GM12878 (cell line): ENCODE results near the gene CCNC. TPM values are rescaled to one million over a fixed set of nuclear protein-coding genes. Genes with fewer than 3 reads are reported as not detected.
A peak's percentile ranks its signal among the peaks of the same experiment; 100 is the strongest.

Experiments
- ATAC-seq: fragments of 200-7000 bp; cut with Tn5 transposase; 3 replicates; pipeline ENCODE4 v1.9.1; 2020; ENCODE audit warnings: mild to moderate bottlenecking, moderate library complexity
- BruUV-seq: library from RNA; stranded (reverse); fragments of 400-500 nt; replicated peaks from 2 replicates; lab custom pipeline; 2021; lab: Mats Ljungman, UMichigan
- CTCF ChIA-PET: fragments of 300-600 bp; sonication (Branson Sonifier 250); formaldehyde crosslinking; extraction: SDS; loops from one replicate; lab custom pipeline; 2021; ENCODE audit warnings: inconsistent platforms; lab: Yijun Ruan, JAX
- POLR2A ChIA-PET: fragments of 350-600 bp; formaldehyde crosslinking; extraction: SDS; loops from one replicate; lab custom pipeline; 2021; ENCODE audit warnings: inconsistent platforms; lab: Charles Lee
- RAD21 ChIA-PET: fragments of 300-600 bp; sonication (Branson Sonifier 250); formaldehyde crosslinking; loops from one replicate; lab custom pipeline; 2023; ENCODE audit warnings: antibody characterized with exemption; ENCODE audit not compliant: unreplicated experiment; lab: Charles Lee
- SMC1A ChIA-PET: fragments of 300-600 bp; sonication (Branson Sonifier 250); formaldehyde crosslinking; loops from one replicate; lab custom pipeline; 2023; ENCODE audit not compliant: unreplicated experiment, uncharacterized antibody; lab: Charles Lee
- DNase-seq: peaks from one replicate; pipeline ENCODE4 v3.0.0-alpha.2; 2011; ENCODE audit warnings: low read depth, low spot score
- FAIRE-seq: peaks from 3 replicates; lab custom pipeline; 2011; peaks lifted over from hg19 to GRCh38; lab: Jason Lieb, UNC
- H2AFZ ChIP-seq: 2 replicates; pipeline ENCODE4 v1.6.0; 2011; ENCODE audit warnings: low read depth, low read length, control low read depth; ENCODE audit not compliant: control insufficient read depth
- H3K27ac ChIP-seq: 2 replicates; pipeline ENCODE4 v1.5.1; 2011; ENCODE audit warnings: control low read depth; ENCODE audit not compliant: control insufficient read depth, insufficient read depth
- H3K27me3 ChIP-seq, 2 experiments: replicated peaks in 1 of 2; 2 replicates each; pipeline versions ENCODE4 v1.6.0 to v1.6.1; 2011; ENCODE audit warnings: low read length in 1 of 2; ENCODE audit not compliant: control insufficient read depth in 2 of 2, insufficient read depth in 2 of 2
- H3K36me3 ChIP-seq, 2 experiments: 2 replicates each; pipeline ENCODE4 v1.5.1; 2011; ENCODE audit warnings: low read length in 1 of 2; ENCODE audit not compliant: control insufficient read depth in 2 of 2, insufficient read depth in 2 of 2
- H3K4me1 ChIP-seq: 2 replicates; pipeline ENCODE4 v1.6.1; 2011; ENCODE audit warnings: mild to moderate bottlenecking, low read length, moderate library complexity, mixed read lengths; ENCODE audit not compliant: control insufficient read depth, insufficient read depth
- H3K4me2 ChIP-seq: 2 replicates; pipeline ENCODE4 v1.6.0; 2011; ENCODE audit warnings: control low read depth; ENCODE audit not compliant: control insufficient read depth, insufficient read depth
- H3K4me3 ChIP-seq: fragments of 200-600 bp; sonication (generic); 2 replicates; pipeline ENCODE4 v1.5.1; 2016
- H3K79me2 ChIP-seq: 2 replicates; pipeline ENCODE4 v1.6.0; 2011; ENCODE audit warnings: low read length; ENCODE audit not compliant: control insufficient read depth, insufficient read depth
- H3K9ac ChIP-seq: 2 replicates; pipeline ENCODE4 v1.8.0; 2011; ENCODE audit warnings: low read length, control low read depth, mixed read lengths; ENCODE audit not compliant: control insufficient read depth, insufficient read depth
- H3K9me3 ChIP-seq: replicated peaks from 3 replicates; pipeline ENCODE4 v1.5.1; 2011; ENCODE audit warnings: mild to moderate bottlenecking, low read length; ENCODE audit not compliant: control insufficient read depth, insufficient read depth
- H4K20me1 ChIP-seq: 2 replicates; pipeline ENCODE4 v1.6.0; 2011; ENCODE audit not compliant: control insufficient read depth, insufficient read depth
- CTCF ChIP-seq, 3 experiments: IDR thresholded peaks in 2 of 3; conservative IDR thresholded peaks in 1 of 3; 2 replicates each; pipeline ENCODE4 v1.5.1; 2011; ENCODE audit warnings: low read depth in 3 of 3, low read length in 3 of 3, mild to moderate bottlenecking in 3 of 3, control low read depth in 2 of 3, moderate library complexity in 2 of 3, inconsistent platforms in 1 of 3, mixed read lengths in 1 of 3; ENCODE audit not compliant: control insufficient read depth in 2 of 3, insufficient read depth in 1 of 3; ENCODE audit errors: extremely low read depth in 1 of 3
- ESRRA ChIP-seq: IDR thresholded peaks from 2 replicates; pipeline ENCODE4 v1.6.1; 2012; ENCODE audit warnings: mild to moderate bottlenecking, low read length, improper control_type of control experiment
- HDGF ChIP-seq: fragments of 450-650 bp; IDR thresholded peaks from 2 replicates; pipeline ENCODE4 v1.6.1; 2016; ENCODE audit warnings: antibody characterized with exemption
- MTA2 ChIP-seq: fragments of 450-650 bp; IDR thresholded peaks from 2 replicates; pipeline ENCODE4 v1.6.1; 2016; ENCODE audit warnings: low read depth, mild to moderate bottlenecking, moderate library complexity
- RUNX3 ChIP-seq: IDR thresholded peaks from 2 replicates; pipeline ENCODE4 v1.6.1; 2012; ENCODE audit warnings: low read length, inconsistent platforms
- SIX5 ChIP-seq: IDR thresholded peaks from 2 replicates; pipeline ENCODE4 v1.6.1; 2011; ENCODE audit warnings: mild to moderate bottlenecking, low read depth, low read length, moderate library complexity; ENCODE audit not compliant: severe bottlenecking
- SKIL ChIP-seq: fragments of 450-650 bp; IDR thresholded peaks from 2 replicates; pipeline ENCODE4 v1.6.1; 2017; ENCODE audit warnings: mild to moderate bottlenecking, low read depth, inconsistent platforms; ENCODE audit not compliant: poor library complexity, severe bottlenecking
- SUZ12 ChIP-seq: fragments of 200-600 bp; sonication (generic); IDR thresholded peaks from one replicate; pipeline ENCODE4 v1.6.1; 2018; ENCODE audit warnings: antibody characterized with exemption, mild to moderate bottlenecking; ENCODE audit not compliant: unreplicated experiment
- TCF12 ChIP-seq: IDR thresholded peaks from 2 replicates; pipeline ENCODE4 v1.6.1; 2011; ENCODE audit warnings: low read depth, mild to moderate bottlenecking, low read length
- WGBS: methylation state at CpG from one replicate; pipeline ENCODE4 v1.1.6; 2016; ENCODE audit warnings: low lambda C conversion rate; ENCODE audit not compliant: insufficient replicate concordance, insufficient coverage; ENCODE audit errors: missing lambda C conversion rate; 5-methylcytosine and 5-hydroxymethylcytosine counted together
- in situ Hi-C: fragments of 300-500 bp; cut with MboI; formaldehyde crosslinking; loops from 9 replicates; pipeline ENCODE4 v1.14.3; 2018; ENCODE audit warnings: mixed read lengths
- intact Hi-C: fragments of 100-400 bp; cut with micrococcal nuclease; formaldehyde crosslinking; loops from one replicate; pipeline ENCODE4 v1.14.2; 2022; ENCODE audit not compliant: unreplicated experiment
- polyA plus RNA-seq, 11 experiments: library from polyadenylated mRNA; depleted of rRNA in 4 of 11; unstranded in 6 of 11; stranded (reverse) in 5 of 11; fragments of >200 nt; fragmentation: Nextera tagmentation in 4 of 11; fragmentation: Illumina TruSeq in 1 of 11; extraction: Ambion mirVana in 4 of 11; extraction: Trizol in 1 of 11; gene quantifications; 1 replicate in 1 of 11; 2 replicates in 10 of 11; pipeline versions ENCODE4 v1.2.1 to v1.2.3, GENCODE V29; 2011 to 2016; ENCODE audit warnings: inconsistent platforms in 2 of 11, missing spikeins in 2 of 11, low read depth in 1 of 11
- total RNA-seq, 4 experiments: library from RNA; depleted of rRNA in 3 of 4; stranded (reverse); fragments of >200 nt in 3 of 4; fragmentation: Illumina TruSeq in 1 of 4; extraction: Trizol in 1 of 4; gene quantifications; 2 replicates each; pipeline versions ENCODE4 v1.2.1 to v1.2.3, GENCODE V29; 2013 to 2021

Gene CCNC
- total and polyA plus RNA-seq, 10 of the 15 experiments (the other 5 are each of a cell fraction or from before 2014, with no cell fraction given), result 68.5 to 168 (median 99.4) TPM

GRCh38 chr6:99605074-99605734 is 36.7 kb upstream of the CCNC start:
- Histone ChIP-seq H3K4me2 (no peak overlapping the region), H4K20me1 (no peaks in the 10 kb centered on the region; the same call in 1 of the 2 replicates), H3K9me3 (peaks cover 1% of the 10 kb centered on the region; the same call in 2 of the 3 replicates), H3K4me3 (no peak overlapping the region), H3K9ac (no peak overlapping the region), H3K36me3 (no peaks in the 10 kb centered on the region), H3K4me1 (peaks cover 6% of the 10 kb centered on the region), H3K79me2 (no peaks in the 10 kb centered on the region), H3K27me3 (peaks cover 26 to 50% of the 10 kb centered on the region in 2 experiments), H2AFZ (no peak overlapping the region), H3K27ac (no peak overlapping the region)
- in situ Hi-C loops (no loop called here), intact Hi-C loops (no loop called here)
- ATAC-seq, result no peak
- SMC1A ChIA-PET, result no interaction called here
- RAD21 ChIA-PET, result interaction anchor here (1.1 kb wide), 1 partner anchor 179 kb away, joined by 3 read pairs; no protein-coding TSS in a partner anchor
- no peak for DNase-seq
- WGBS, result 48% methylated on average over 20 of the region's 20 CpGs
- BruUV-seq, result no TSS peak
- CTCF ChIA-PET, result interaction anchor here (0.7 to 1.1 kb wide), 3 partner anchors 16 to 39 kb away, joined by 3 read pairs; no protein-coding TSS in a partner anchor
- FAIRE-seq, result no peak
- TF ChIP-seq SUZ12, result no peak
- no peak for TF ChIP-seq SIX5
- TF ChIP-seq ESRRA, result no peak
- TF ChIP-seq SKIL, result no peak
- TF ChIP-seq RUNX3, result peak; percentile 47
- peak in 2 of 3 experiments; percentile 2 to 23; a peak in 1 of 6 replicates for TF ChIP-seq CTCF (IDR thresholded peaks at IDR 0.05 in 2 of 3, conservative IDR thresholded peaks at IDR 0.05 in 1 of 3; ENCODE audit: control insufficient read depth in 2 of 3, extremely low read depth in 1 of 3, insufficient read depth in 1 of 3, low read depth in 3 of 3, low read length in 3 of 3)
- TF ChIP-seq MTA2, result no peak
- no peak for TF ChIP-seq HDGF
- TF ChIP-seq TCF12, result no peak
- POLR2A ChIA-PET, result no interaction called here
